Osteocyte (in vitro differentiated cells): ENCODE results near the gene TSSK3. TPM values are rescaled to one million over a fixed set of nuclear protein-coding genes. Genes with fewer than 3 reads are reported as not detected.
"Not testable (repeated sequence)": the region's sequence is repeated elsewhere in the genome, so short reads cannot be mapped to it uniquely, and the experiment has no call there.

ENCODE experiments used
- DNase-seq: peaks from one replicate; pipeline ENCODE4 v3.0.0; 2021; ENCODE audit warnings: mixed read lengths; ENCODE audit not compliant: unreplicated experiment; ENCODE audit errors: extremely low spot score
- H3K27ac Mint-ChIP-seq: one replicate; pipeline ENCODE4 v1.8.0; 2021; ENCODE audit warnings: mild to moderate bottlenecking, mixed read lengths; ENCODE audit not compliant: unreplicated experiment
- H3K27me3 Mint-ChIP-seq: one replicate; pipeline ENCODE4 v1.8.0; 2021; ENCODE audit warnings: mixed read lengths; ENCODE audit not compliant: unreplicated experiment
- H3K36me3 Mint-ChIP-seq: one replicate; pipeline ENCODE4 v1.8.0; 2021; ENCODE audit warnings: mixed read lengths; ENCODE audit not compliant: unreplicated experiment
- H3K4me1 Mint-ChIP-seq: one replicate; pipeline ENCODE4 v1.8.0; 2021; ENCODE audit warnings: mixed read lengths; ENCODE audit not compliant: unreplicated experiment
- H3K4me3 Mint-ChIP-seq: one replicate; pipeline ENCODE4 v1.8.0; 2021; ENCODE audit warnings: mild to moderate bottlenecking, moderate library complexity, mixed read lengths; ENCODE audit not compliant: unreplicated experiment
- H3K9me3 Mint-ChIP-seq: one replicate; pipeline ENCODE4 v1.8.0; 2021; ENCODE audit warnings: mixed read lengths; ENCODE audit not compliant: unreplicated experiment
- total RNA-seq: library from RNA; stranded (reverse); gene quantifications from 2 replicates; pipeline ENCODE4 v1.2.1, GENCODE V29; 2021
- TF ChIP-seq, protein P1 (sequence below): fragments of 200-600 bp; sonication (generic); IDR thresholded peaks from 2 replicates; pipeline ENCODE4 v1.5.0; 2021; ENCODE audit warnings: antibody characterized with exemption, mild to moderate bottlenecking, moderate library complexity

Gene TSSK3
- total RNA-seq, 1 donor from 2014 or later: 3.5 TPM

DNA sequence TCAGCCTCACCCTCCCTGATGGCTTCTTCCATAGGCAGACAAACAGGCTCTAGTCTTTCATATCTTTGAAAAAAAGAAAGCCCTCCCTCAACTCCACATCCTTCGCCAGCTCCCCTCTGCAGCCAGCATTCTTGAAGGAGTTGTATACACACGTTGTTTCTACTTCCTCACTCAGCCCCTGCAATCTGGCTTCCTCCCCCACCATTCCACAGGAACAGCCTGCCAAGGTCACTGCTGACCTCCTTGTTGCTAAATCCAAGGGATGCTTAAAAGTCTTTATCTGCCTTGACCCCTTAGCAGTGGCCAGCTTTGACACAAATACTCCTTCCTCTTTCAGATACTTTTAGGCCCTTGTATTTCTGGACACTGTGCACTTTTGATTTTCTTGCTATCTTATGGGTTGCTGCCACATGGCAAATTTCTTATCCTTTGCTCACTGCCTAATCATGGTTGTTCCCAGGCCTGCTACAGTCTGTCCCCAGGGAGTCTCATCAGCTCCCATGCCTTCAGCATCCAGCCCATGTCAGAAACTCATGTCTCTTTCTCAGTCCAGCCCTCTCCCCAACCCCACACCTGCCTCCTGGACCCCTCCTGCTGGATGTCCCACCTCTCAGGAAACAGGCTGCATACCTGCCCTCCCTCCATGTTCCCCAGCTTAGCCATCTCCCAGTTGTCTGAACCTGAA is 8.3 kb upstream of the TSSK3 start:
- DNase-seq: no peak
- peaks cover 38% of the 10 kb centered on the region for H3K4me1 Mint-ChIP-seq
- H3K27ac Mint-ChIP-seq: no peak overlapping the region

DNA sequence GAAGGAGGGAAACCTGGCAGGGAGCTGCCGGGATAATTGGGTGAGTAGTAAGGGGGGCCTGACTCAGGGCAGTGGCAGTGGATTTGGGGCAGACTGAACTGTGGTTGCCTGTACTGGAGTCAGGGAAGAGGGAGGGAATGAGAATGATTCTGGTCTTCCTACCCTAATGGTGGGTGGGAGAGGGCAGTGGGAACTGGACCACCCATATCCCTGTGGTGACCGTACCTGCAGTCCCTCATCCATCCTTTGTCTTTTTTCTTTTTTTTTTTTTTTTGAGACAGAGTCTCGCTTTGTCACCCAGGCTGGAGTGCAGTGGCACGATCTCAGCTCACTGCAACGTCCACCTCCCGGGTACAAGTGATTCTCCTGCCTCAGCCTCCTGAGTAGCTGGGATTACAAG is 6.6 kb upstream of the TSSK3 start:
- DNase-seq, H3K4me3 Mint-ChIP-seq, H3K9me3 Mint-ChIP-seq, H3K27me3 Mint-ChIP-seq, H3K27ac Mint-ChIP-seq: not testable (repeated sequence)
- Mint-ChIP-seq H3K36me3 (peaks cover 20% of the 10 kb centered on the region), H3K4me1 (peaks cover 22% of the 10 kb centered on the region)

More for the DNA sequence above, 8.3 kb upstream of the TSSK3 start:
- TF ChIP-seq, protein P1, sequence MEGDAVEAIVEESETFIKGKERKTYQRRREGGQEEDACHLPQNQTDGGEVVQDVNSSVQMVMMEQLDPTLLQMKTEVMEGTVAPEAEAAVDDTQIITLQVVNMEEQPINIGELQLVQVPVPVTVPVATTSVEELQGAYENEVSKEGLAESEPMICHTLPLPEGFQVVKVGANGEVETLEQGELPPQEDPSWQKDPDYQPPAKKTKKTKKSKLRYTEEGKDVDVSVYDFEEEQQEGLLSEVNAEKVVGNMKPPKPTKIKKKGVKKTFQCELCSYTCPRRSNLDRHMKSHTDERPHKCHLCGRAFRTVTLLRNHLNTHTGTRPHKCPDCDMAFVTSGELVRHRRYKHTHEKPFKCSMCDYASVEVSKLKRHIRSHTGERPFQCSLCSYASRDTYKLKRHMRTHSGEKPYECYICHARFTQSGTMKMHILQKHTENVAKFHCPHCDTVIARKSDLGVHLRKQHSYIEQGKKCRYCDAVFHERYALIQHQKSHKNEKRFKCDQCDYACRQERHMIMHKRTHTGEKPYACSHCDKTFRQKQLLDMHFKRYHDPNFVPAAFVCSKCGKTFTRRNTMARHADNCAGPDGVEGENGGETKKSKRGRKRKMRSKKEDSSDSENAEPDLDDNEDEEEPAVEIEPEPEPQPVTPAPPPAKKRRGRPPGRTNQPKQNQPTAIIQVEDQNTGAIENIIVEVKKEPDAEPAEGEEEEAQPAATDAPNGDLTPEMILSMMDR: no peak
- Mint-ChIP-seq H3K27me3 (no peaks in the 10 kb centered on the region), H3K36me3 (peaks cover 17% of the 10 kb centered on the region), H3K4me3 (peak overlapping the region; percentile 40), H3K9me3 (no peaks in the 10 kb centered on the region)

DNA sequence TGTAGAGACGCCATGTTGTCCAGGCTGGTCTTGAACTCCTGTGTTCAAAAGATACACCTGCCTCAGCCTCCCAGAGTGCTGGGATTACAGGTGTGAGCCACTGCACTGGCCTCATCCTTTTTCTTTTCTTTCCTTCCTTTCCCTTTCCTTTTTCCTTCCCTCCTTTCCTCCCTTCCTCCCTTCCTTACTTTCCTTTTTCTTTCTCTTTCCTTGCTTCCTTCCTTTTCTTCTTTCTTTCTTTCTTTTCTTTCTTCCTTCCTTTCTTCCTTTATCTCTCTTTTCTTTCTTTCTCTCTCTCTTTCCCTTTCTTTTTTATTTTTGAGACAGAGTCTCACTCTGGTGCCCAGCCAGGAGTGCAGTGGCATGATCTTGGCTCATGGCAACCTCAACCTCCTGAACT is 5.9 kb upstream of the TSSK3 start:
- Mint-ChIP-seq H3K27ac (no peak overlapping the region), H3K27me3 (no peaks in the 10 kb centered on the region), H3K4me3 (no peak overlapping the region), H3K4me1 (peaks cover 20% of the 10 kb centered on the region), H3K9me3 (no peaks in the 10 kb centered on the region), H3K36me3 (peaks cover 20% of the 10 kb centered on the region)
- DNase-seq: no peak
- TF ChIP-seq, protein P1: no peak

DNA sequence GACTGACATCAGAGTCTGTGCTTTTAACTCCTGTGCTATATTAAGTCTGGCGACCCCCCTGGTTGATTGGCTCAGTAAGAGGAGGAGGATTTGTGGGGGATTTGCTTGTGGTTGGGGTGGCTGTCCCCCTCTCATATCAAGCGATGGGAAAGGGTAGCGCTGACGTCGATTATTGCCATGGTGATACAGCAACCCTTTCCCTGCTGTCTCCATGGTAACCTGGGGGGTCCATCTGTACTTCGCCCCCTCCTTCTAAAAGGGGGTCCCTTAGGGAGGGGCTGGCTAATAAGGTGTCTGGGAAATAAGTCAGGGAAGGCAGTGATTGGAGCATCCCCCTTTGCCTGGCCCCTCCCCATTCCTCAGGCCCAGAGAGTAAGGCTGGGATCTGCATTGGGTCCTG is 4.7 kb upstream of the TSSK3 start:
- no peak for DNase-seq
- no peak overlapping the region for H3K4me3 Mint-ChIP-seq
- TF ChIP-seq, protein P1: no peak
- H3K36me3 Mint-ChIP-seq: peaks cover 20% of the 10 kb centered on the region
- no peaks in the 10 kb centered on the region for H3K27me3 Mint-ChIP-seq
- H3K4me1 Mint-ChIP-seq: peaks cover 20% of the 10 kb centered on the region
- no peaks in the 10 kb centered on the region for H3K9me3 Mint-ChIP-seq
- H3K27ac Mint-ChIP-seq: no peak overlapping the region

DNA sequence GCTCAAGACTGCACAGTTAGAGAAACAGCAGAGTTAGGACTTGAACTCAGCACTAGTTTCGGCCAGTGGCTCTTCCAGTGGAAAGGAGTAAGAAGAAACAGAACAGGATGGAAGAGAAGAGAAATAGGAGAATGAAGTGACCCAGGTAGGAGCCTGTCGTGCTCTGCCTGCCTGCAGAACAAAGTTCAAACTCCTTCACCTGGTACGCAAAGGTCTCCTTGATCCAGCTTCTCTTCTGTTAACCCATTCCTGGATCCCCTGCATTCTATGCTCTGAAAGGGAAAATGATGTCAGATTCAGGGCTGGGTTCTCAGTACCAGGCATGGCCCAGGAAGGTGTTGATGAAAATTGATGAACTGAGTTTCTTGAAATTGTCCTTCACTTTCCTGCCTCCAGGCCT is 3.9 kb upstream of the TSSK3 start:
- peaks cover 18% of the 10 kb centered on the region for H3K36me3 Mint-ChIP-seq
- no peaks in the 10 kb centered on the region for H3K27me3 Mint-ChIP-seq
- H3K4me3 Mint-ChIP-seq: no peak overlapping the region

More for the DNA sequence above, 3.9 kb upstream of the TSSK3 start:
- TF ChIP-seq, protein P1: no peak
- DNase-seq: no peak
- Mint-ChIP-seq H3K4me1 (peaks cover 15% of the 10 kb centered on the region), H3K9me3 (no peaks in the 10 kb centered on the region), H3K27ac (no peak overlapping the region)
